MM.1S (cell line): Measurements from ENCODE around the gene GXYLT1.

Experiments
- EZH2 ChIP-seq: fragments of 300-600 bp; sonication (generic); optimal IDR thresholded peaks from 2 replicates; pipeline ENCODE3; 2017; ENCODE audit warnings: low read depth, mild to moderate bottlenecking, antibody characterized with exemption, low read length, mixed read lengths
- EZH2phosphoT487 ChIP-seq: fragments of 300-600 bp; sonication (generic); IDR thresholded peaks from 2 replicates; pipeline ENCODE4 v1.6.1; 2018; ENCODE audit warnings: antibody characterized with exemption, low read length
- TF ChIP-seq, protein P1 (sequence below): fragments of 300-600 bp; sonication (generic); IDR thresholded peaks from 2 replicates; pipeline ENCODE4 v1.5.1; 2016; ENCODE audit warnings: antibody characterized with exemption, low read length, mixed read lengths

DNA sequence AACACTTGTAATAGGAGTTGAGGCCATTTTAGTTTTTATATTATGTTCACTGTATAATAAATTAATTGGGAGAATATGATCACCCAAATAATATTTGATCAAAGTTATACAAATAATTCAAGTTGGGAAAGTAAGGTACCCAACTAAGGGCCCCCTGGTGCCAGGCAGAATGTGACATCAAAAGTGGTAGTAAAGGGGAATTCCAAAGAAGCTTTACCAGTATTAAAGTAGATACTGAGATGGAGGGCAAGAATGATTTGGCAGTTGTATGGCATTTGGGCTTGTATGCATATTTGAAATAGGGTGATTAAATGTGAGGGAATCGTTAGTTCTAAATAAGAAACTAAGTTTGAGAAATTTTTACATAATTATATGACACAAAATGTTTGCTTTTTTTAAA, 17.7 kb downstream of the GXYLT1 start:
- TF ChIP-seq EZH2 (no peak), EZH2phosphoT487 (no peak)
- TF ChIP-seq, protein P1, sequence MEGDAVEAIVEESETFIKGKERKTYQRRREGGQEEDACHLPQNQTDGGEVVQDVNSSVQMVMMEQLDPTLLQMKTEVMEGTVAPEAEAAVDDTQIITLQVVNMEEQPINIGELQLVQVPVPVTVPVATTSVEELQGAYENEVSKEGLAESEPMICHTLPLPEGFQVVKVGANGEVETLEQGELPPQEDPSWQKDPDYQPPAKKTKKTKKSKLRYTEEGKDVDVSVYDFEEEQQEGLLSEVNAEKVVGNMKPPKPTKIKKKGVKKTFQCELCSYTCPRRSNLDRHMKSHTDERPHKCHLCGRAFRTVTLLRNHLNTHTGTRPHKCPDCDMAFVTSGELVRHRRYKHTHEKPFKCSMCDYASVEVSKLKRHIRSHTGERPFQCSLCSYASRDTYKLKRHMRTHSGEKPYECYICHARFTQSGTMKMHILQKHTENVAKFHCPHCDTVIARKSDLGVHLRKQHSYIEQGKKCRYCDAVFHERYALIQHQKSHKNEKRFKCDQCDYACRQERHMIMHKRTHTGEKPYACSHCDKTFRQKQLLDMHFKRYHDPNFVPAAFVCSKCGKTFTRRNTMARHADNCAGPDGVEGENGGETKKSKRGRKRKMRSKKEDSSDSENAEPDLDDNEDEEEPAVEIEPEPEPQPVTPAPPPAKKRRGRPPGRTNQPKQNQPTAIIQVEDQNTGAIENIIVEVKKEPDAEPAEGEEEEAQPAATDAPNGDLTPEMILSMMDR, result no peak
